SK-N-SH (cell line): ENCODE results near the gene CLASP1.

ENCODE experiments used
- EZH2phosphoT487 ChIP-seq: fragments of 200-600 bp; sonication (generic); IDR thresholded peaks from 2 replicates; pipeline ENCODE4 v1.6.1; 2017; ENCODE audit warnings: low read depth, mixed run types, mild to moderate bottlenecking, antibody characterized with exemption, moderate library complexity, borderline replicate concordance
- FOXM1 ChIP-seq: IDR thresholded peaks from 2 replicates; pipeline ENCODE4 v1.4.0; 2012; ENCODE audit warnings: low read depth, mild to moderate bottlenecking
- POLR2AphosphoS5 ChIP-seq: IDR thresholded peaks from 2 replicates; pipeline ENCODE4 v1.6.1; 2012; ENCODE audit warnings: low read depth, low read length
- TCF12 ChIP-seq: IDR thresholded peaks from 2 replicates; pipeline ENCODE4 v1.4.0; 2012
- TEAD4 ChIP-seq: IDR thresholded peaks from 2 replicates; pipeline ENCODE4 v1.4.0; 2012; ENCODE audit warnings: mild to moderate bottlenecking, borderline replicate concordance; ENCODE audit not compliant: insufficient read depth
- TF ChIP-seq, protein P1 (sequence below): fragments of 200-600 bp; sonication (generic); IDR thresholded peaks from 2 replicates; pipeline ENCODE4 v1.6.1; 2017; ENCODE audit warnings: antibody characterized with exemption, mild to moderate bottlenecking, moderate library complexity

- TF ChIP-seq, protein P1, sequence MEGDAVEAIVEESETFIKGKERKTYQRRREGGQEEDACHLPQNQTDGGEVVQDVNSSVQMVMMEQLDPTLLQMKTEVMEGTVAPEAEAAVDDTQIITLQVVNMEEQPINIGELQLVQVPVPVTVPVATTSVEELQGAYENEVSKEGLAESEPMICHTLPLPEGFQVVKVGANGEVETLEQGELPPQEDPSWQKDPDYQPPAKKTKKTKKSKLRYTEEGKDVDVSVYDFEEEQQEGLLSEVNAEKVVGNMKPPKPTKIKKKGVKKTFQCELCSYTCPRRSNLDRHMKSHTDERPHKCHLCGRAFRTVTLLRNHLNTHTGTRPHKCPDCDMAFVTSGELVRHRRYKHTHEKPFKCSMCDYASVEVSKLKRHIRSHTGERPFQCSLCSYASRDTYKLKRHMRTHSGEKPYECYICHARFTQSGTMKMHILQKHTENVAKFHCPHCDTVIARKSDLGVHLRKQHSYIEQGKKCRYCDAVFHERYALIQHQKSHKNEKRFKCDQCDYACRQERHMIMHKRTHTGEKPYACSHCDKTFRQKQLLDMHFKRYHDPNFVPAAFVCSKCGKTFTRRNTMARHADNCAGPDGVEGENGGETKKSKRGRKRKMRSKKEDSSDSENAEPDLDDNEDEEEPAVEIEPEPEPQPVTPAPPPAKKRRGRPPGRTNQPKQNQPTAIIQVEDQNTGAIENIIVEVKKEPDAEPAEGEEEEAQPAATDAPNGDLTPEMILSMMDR, result no peak
- TF ChIP-seq FOXM1 (no peak), POLR2AphosphoS5 (no peak), TEAD4 (no peak), TCF12 (no peak), EZH2phosphoT487 (no peak)
Observed at GRCh38 chr2:121598087-121598486, 51.2 kb downstream of the CLASP1 start.
